ENCODE measurements around the gene P2RX3.
A peak's percentile ranks its signal among the peaks of the same experiment; 100 is the strongest.

The P2RX3 gene

DNA sequence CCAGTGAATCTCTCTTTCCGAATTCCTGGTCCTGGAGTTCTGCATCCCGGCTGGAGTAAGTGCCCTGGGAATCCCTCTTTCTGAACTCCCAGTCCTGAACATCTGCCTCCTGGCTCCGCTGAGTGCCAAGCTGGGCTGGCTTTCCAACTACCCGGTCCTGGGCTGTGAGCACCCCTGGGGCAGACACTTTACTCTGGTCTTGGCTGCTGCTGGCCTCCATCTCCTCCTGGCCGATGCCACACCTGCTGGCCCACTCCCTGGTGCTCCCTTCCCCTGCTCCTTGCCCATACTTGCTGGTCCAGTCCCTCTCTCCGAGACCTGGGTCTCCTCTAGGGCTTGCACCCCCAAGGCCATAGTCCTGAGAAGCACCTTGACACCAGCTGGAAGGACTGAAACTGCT lies 28.1 kb upstream of the P2RX3 start:
- no peak for DNase-seq

- DNase-seq, result no peak
Measured at GRCh38 chr11:57310630-57311086, 27.5 kb upstream of the P2RX3 start.

DNA sequence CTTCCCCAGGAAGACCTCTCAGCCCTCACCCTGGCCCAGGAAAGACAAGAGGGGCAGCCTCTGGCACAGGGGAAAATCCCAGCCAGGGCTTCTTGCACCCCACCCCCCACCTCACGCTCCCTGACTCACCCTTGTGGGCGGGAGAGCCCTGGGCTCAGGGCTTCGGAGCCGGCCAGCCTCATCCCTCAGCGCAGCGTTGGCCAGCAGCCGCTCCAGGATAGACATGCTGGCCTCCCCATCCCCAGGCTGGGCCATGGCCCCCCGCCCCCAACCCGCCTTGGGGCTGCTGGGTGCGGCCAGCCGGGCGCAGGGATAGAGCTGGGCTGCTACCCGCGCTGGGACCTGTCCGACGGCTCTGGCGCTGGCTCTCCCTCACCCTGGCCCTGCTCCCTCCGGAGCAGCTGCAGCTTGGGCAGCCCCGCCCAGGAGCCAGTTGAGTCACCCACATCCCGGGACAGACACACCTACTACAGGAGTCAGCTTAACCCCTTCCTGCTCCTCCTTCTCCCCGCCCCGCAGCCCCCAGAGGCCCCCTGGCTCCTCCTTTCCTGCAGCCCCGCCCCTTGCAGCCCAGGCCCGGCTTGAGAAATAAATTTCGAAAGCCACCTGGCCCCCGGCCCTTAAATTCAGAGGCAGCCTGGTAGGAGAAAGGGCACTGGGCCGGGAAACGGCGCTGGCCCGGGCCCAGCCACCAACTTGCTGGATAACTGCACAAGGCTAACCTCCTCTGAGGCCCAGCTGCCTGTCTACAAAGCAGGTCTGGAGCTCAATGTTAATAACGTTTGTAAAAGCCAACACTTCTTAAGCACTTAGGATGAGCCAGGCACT lies 26.8 kb upstream of the P2RX3 start:
- peak; percentile 59 to 85 for DNase-seq

- DNase-seq, result no peak
Measured at GRCh38 chr11:57312511-57313021, 25.6 kb upstream of the P2RX3 start.

- DNase-seq, result no peak
Measured at GRCh38 chr11:57313071-57313787, 24.9 kb upstream of the P2RX3 start.

DNA sequence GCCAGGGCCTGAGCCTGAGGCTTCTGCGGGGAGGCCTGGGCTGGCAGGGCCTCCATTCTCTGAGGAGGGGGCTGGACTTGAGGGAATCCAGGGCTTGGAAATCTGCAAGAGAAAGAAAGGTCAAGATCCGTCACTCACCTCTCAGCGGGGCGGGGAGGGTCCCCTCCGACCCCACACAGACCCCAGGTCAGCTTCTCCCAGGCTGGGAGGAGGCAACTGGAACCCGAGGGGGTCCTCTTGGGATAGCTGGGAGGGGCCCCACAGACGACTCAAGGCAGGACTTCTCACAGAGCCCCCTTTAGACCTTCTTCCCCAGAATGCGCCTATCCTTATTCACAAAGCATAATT lies 24.4 kb upstream of the P2RX3 start:
- no peak for DNase-seq

DNA sequence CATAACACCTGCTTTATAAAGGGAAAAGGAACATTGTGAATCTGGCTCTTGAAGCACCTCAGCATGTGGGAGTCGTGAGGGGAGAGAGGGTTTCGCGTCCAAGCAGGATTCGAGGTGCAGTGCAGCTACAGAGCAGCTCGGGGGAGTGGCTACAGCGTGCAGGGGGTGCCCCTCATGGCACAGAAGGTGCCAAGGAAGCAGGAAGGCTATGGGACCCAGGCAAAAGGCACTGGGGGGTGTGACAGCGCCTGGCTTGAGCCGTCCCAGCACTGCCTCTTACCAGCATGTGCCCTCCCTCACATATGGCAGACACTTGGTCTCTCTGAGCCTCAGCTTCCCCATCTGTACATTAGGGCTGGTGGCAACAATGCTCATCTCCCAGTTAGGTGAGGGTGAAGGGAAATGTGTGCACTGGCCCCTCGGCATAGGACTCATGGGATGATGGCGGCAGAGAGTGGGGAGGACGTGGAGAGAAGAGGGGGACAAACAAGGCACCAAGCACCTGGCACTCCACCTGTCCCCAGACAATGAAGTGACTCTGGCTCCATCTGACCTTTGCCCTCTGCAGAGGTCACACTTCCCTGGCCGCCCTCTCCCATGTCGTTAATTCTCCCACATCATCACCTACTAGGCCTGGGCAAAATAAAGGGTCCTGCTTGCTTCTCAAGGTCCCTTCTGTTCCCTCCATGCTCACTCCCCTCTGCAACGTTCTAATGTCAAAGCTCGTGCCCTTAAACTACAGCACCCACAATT lies 23.8 kb upstream of the P2RX3 start:
- no peak for DNase-seq

DNA sequence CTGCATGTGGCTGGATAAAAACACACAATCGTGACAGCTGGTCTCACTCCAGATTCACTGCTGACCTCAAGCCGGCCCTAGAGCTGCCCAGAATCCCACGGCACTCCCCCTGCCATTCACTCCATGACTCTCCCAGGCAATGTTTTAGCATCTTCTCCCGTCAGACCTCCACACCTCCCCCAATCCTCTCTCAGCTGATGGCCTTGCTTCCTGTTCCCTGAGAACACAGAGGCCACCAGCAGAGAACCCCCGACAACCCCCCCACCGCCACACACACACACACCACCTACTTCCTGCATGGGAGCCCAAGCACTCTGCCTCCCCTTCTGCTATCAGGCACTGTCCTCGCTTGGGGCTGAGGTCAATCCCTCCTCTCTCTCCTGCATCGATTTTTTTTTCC lies 22.7 kb upstream of the P2RX3 start:
- peak in 1 of 2 donors; percentile 26 for DNase-seq

DNA sequence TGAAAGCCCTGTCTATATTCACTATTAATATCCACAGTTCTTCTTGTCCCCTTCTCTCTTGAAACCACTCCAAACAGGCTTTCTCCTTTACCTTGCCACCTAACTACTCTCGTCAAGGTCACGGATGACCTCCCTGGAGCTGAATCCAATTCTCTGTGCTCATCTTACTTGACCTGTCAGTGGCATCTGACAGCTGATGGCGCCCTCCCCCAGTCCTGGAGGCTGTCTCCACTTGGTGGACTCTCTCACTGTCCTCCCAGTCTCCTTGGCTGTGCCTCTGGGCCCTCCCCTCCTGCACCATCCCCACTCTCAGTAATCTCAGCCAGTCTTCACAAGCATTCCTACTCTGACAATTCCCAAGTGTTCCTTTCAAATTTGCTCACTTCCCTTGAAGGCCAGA lies 22.1 kb upstream of the P2RX3 start:
- DNase-seq, result no peak

GRCh38 chr11:57318178-57318577 lies 20.0 kb upstream of the P2RX3 start:
- DNase-seq, result no peak

DNA sequence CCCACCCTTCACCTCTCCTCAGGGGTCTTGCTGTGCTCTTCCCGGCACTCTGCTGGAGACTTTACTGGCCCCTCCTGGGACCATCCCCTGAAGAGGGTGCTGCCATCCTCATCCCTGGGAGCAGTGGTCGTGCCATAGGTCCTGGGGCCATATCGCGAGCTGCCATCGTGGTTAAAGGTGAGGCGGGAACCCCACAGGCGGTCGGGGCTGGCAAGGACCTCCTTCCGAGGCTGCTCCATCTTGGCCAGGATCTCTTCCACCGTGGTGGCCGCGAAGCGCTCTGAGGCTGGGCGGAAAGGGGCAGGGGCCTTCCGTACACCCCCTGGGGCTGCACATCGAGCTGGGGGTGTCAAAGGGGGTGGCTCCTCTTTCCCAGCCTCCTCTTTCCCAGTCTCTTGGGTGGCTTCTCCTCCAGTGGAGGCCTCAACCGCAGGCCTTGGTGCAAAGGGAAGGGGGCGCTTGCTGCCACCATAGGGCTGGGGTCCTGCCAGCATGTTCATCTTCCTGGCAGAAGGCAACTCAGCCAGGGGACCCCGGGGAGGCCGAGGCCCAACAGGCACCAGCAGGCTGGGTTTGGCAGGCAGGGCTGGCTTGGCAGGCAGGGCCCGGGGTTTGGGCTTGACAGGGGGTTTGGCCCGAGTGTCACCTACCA lies 18.0 kb upstream of the P2RX3 start:
- no peak for DNase-seq

- DNase-seq, result no peak
Measured at GRCh38 chr11:57320719-57321387, 17.3 kb upstream of the P2RX3 start.

DNA sequence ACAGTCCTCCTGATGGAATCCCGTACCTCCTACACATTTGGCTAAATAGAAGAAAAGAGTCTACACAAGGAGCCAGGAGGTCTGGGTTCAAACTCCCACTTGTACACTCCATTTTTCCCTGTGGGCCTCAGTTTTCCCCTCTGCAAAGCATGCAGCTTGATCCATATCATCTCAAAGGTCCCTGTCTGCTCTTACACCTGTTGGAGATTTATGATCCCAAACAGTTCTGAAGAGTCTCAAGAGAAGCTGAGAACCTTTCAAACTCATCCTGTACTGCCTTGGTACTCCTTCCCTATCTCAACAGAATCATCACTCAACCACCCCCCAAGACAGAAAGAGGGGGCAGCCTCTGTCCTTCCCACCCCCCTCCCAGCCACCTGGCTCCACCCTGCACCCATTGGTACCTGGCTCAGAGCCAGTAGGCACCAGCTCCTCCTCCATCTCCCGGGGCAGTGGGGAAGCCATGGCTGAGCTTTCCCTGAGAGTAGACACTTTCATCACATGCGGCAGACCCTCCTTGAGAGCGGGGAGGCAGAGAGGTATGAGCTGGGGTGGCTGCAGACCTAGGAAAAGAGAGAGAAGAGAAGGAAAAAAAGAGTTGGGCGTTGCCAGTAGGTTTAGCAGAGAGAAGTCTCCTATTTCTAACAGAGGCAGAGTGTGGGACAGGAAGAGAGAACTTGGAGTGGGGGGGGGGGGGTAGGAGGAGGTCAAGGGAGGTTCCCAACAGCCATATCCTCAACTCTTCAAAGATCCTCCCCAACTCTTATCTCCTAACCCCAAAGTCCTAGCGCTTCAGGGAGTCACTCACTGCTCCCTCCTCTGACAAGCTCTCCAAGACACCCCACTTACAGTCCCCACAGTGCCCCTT lies 16.5 kb upstream of the P2RX3 start:
- DNase-seq, result no peak

DNA sequence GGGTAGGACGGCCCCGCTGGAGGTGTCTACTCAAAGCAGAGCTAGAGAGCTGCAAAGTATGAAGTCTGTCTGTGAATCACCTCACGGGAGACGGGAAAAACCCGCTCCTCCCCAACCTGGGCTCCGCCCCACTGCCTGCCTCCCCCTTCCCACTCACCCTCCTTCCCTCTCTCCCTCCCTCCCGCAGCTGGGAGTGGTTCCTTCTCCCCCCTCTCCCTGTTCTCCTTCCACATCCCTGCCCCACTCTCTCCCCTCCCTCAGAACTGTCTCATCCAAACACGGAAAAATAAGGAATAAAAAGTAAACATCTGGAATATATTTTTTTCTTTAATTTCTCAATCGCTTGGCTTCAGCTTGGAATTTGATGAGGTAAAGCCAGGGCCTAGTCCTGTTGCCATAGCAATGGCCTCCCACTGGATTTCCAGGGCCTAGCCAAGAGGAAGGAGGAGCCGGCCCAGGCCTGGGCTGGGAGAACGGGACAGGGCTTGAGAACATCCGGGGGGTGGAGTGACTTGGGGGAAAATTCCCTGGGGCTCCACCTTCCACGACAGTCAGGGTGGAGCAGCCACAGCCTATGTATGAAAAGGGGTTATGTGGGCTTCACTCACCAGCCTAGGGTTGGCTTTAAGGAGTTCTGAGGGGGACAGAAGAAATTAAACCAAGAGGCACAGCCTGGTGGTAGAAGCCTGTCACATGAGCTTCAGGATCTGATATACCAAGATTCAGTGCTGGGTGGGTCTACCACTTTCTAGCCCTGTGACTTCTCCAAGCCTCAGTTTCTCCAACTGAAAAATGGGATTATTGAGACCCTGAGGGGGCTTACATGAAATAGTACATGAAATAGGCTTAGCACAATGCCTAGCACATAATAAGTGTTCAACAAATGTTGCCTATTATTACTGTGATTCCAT lies 15.6 kb upstream of the P2RX3 start:
- DNase-seq, result peak in 1 of 2 donors; percentile 35

DNA sequence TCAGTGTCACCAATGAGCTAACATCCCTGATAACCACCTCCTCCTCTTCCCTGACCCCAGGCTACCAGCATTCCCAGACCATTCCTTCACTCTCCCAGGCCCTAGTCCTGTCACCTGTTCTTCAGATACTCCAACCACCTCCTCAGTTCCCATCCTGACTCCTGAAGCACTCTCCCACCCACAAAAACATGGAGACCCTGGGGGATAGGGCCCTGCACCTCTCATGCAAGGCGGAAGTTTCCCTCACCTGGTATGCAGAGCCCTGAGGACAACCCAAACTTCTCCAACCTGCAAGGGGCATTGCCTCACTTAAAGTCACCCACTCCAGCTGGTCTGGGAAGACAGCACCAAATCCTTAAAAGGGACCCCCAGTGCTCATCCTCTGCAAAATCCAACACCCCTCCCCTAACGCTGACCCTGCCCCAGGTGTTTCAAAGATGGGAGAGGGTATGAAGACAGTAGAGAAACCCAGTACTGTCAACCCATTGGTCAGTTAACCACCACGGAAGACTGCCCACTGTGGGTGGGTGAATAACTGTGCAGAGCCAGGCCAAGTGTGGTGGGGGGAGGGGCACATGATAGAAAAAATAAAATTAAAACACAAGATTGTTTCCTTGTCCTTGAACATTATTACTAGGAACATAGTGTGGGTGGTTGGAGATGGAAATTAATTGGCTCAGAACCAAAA lies 14.8 kb upstream of the P2RX3 start:
- DNase-seq, result no peak

DNA sequence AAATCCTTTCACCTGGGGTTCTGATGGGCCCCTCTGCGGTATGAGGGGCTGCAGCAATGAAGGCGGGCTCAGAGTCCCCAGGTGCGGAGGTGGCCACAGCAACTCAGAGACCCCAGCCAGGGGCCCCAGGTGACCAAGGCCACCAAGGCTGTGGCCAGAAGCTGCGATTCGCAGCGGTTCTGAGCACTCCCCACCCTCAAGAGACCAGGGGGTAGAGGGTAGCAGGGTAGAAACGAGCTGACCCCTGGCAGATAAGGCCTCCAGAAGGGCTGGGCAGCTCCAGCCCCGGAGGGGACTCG lies 14.3 kb upstream of the P2RX3 start:
- DNase-seq, result no peak

DNA sequence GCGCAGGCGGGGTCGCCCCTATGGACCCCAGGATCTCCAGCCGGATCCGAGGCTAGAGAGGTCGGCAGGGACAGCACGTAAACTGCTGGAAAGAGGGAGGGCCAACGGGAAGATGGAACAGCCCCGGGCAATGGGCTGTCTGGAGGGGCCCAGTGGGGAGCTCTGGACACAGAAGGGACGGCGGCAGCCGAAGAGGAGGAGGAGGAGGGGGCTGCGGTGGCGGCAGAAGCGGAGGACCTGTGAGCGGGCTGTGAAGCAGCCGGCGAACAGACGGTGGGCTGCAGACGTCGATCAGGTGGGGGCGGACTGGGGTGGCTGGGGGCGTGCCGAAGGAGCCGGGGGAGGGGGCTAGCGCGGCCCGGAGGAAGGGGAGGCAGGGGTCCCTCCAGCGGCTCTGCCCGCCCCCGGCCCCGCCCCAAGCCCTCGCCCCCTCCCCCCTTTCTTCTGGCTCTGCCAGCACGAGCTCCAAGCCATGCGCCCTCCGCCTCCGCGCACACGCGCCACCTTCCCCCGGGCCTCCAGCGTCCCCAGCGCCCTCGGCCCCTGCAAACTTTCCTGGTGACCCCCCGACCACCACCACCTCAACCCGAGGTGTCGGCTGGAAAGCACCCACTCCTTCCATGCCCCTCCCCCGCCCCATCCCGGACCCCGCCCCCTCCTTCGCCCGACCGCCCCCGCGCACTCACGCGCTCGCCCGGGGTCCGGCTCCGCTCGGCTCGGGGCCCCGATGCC lies 13.8 kb upstream of the P2RX3 start:
- peak in 1 of 2 donors; percentile 44 for DNase-seq

DNA sequence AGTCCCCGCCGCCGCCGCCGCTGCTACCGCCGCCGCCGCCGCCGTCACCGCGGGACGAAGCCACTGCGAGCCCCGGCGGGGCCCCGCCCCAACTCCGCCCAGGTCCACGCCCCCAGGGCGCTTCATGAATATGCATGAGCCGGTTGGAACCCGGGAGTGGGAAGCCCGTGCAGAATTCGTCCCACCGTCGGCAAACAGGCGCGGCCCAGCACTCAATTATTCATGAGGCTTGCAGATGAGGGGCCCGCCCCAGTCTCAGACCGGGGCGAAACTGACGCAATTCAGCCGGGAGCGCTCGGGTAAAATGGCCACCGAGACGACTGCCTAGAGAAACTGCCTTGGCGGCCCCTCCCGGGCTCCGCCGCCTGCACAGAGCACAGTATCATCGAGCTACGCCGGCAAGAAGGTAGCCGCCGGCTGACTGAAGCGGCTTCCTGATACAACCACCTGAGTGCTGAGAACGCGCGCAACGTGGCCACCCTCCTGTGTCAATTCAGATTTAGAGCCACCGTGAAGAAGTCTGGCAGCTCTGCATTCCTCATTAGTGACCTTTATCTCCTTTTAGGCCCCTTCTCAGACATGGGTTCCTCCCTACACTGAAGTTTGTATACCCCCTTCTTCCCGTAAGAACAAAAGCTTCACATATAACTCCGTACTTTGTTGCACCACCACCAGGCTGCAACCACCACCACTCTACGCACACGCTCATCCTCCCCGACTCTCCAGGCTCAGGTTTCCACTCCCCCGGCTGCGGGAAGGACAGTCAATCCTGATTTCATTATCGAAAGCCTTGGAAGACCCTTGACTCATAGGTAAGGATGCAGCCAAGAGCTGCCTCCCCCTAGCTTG lies 13.0 kb upstream of the P2RX3 start, which contains the start of gene TNKS1BP1:
TSS of gene TNKS1BP1 (minus strand) at position 67 of the 849 bp plus-strand sequence. CDS start 3,067 bp downstream, outside the sequence.
- peak; percentile 95 to 97 for DNase-seq
